Fibroblast of the aortic adventitia (primary cell): ENCODE results near the gene UGDH. TPM values are rescaled to one million over a fixed set of nuclear protein-coding genes. Genes with fewer than 3 reads are reported as not detected.
"Not testable (repeated sequence)": the region's sequence is repeated elsewhere in the genome, so short reads cannot be mapped to it uniquely, and the experiment has no call there.

Experiments
- DNase-seq: peaks from one replicate; pipeline ENCODE4 v3.0.0-alpha.2; 2010; ENCODE audit warnings: low read depth
- H3K4me3 ChIP-seq: 2 replicates; pipeline ENCODE4 v1.5.1; 2011; ENCODE audit warnings: low read depth, mild to moderate bottlenecking, control low read depth, low read length, moderate library complexity
- total RNA-seq: library from RNA; depleted of rRNA; stranded (reverse); fragments of >200 nt; gene quantifications from 2 replicates; pipeline ENCODE4 v1.2.3, GENCODE V29; 2012; ENCODE audit warnings: low replicate concordance
- TF ChIP-seq, protein P1 (sequence below): IDR thresholded peaks from 2 replicates; pipeline ENCODE4 v1.5.1; 2011; ENCODE audit warnings: mild to moderate bottlenecking, low read length, control low read depth, inconsistent platforms; ENCODE audit not compliant: insufficient read depth

Gene UGDH
- total RNA-seq, 1 donor, result 361 TPM

DNA sequence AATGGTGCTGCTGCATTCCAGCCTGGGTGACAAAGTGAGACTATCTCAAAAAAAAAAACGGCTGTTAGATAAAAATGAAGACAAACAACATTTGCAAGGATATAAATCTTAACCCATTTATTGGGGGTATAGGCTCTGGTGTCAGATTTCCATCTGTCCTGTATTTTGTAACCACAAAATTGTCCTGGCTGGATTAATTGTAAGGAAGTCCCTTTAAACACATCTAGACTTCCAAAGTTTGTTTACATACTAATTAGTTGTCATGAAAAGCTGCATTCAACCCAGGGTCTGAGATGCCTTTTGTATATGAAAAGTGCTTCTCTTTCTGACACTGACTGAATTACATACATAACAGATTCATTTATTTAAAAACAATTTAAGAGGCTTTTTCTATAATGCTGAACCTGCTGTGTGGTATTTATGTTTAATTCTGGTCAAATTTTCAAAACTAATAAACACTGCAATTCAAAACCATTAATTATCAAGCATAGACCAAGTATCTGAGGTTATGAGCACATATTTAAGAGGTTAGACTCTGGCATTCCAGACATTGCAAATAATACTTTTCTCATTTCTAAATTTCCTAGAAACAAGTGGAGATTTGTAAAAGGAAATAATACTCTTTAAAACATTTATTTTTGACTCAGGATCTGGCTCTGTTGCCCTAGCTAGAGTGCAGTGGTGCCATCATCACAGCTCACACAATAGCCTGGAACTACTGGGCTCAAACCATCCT lies 17.5 kb upstream of the UGDH start:
- H3K4me3 ChIP-seq, result no peak overlapping the region
- no peak for DNase-seq
- TF ChIP-seq, protein P1, sequence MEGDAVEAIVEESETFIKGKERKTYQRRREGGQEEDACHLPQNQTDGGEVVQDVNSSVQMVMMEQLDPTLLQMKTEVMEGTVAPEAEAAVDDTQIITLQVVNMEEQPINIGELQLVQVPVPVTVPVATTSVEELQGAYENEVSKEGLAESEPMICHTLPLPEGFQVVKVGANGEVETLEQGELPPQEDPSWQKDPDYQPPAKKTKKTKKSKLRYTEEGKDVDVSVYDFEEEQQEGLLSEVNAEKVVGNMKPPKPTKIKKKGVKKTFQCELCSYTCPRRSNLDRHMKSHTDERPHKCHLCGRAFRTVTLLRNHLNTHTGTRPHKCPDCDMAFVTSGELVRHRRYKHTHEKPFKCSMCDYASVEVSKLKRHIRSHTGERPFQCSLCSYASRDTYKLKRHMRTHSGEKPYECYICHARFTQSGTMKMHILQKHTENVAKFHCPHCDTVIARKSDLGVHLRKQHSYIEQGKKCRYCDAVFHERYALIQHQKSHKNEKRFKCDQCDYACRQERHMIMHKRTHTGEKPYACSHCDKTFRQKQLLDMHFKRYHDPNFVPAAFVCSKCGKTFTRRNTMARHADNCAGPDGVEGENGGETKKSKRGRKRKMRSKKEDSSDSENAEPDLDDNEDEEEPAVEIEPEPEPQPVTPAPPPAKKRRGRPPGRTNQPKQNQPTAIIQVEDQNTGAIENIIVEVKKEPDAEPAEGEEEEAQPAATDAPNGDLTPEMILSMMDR, result no peak

DNA sequence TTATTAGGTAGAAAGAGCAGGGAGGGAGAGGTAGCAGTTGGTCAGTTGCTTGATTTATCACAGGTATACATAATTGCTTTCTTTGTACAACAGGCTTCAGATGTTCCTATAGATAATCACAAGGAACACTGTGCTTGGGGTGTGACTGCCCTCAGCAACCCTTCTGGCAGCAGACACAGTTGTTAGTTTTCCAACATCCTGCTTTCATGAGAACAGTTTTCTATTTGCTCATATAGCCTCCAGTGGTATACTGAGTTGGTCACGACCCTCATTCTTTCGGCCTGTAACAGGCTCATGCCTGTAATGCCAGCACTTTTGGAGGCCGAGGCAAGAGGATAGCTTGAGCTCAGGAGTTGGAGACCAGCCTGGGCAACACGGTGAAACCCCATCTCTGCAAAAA lies 16.8 kb upstream of the UGDH start:
- not testable (repeated sequence) for DNase-seq, H3K4me3 ChIP-seq

DNA sequence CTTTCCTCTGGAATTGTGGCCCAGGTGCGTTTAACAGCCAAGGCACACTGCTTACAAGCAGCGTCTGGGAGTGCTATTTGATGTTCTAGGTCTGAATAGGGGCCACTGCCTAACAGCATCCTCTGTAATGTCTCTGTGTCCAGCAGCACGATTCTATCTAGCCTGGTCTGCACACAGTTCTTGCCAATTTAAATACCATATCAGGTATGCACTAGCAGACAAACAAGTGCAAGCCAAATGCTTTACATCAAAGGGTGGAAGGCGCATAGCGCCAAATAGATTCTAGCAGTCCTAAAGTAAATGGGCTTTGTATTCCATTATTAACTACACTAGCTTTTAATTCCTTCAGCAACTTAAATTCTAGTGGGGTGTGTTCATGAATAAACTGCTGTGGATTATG lies 15.8 kb upstream of the UGDH start:
- no peak overlapping the region for H3K4me3 ChIP-seq
- TF ChIP-seq, protein P1, result no peak

DNA sequence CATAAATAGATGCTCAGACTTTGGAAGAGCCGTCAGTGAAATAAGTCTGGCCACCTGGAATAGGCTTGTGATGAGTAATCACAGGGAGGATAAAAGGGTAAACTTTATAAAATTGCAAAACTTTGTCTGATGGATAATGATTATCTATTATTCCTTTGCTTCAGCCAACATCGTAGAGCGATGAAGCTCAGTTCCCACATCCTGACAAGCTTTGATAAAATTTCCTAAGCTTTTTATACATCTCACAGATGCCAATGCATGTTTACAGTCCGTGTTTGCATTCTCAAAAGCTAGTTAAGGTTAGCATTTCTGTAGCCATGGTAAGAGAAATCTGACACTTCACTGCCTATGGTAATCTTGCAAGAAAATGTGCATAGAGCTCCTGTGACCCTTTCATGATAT lies 15.4 kb upstream of the UGDH start:
- TF ChIP-seq, protein P1, result no peak
- DNase-seq, result no peak
- no peak overlapping the region for H3K4me3 ChIP-seq

More for the DNA sequence above, 15.8 kb upstream of the UGDH start:
- no peak for DNase-seq

DNA sequence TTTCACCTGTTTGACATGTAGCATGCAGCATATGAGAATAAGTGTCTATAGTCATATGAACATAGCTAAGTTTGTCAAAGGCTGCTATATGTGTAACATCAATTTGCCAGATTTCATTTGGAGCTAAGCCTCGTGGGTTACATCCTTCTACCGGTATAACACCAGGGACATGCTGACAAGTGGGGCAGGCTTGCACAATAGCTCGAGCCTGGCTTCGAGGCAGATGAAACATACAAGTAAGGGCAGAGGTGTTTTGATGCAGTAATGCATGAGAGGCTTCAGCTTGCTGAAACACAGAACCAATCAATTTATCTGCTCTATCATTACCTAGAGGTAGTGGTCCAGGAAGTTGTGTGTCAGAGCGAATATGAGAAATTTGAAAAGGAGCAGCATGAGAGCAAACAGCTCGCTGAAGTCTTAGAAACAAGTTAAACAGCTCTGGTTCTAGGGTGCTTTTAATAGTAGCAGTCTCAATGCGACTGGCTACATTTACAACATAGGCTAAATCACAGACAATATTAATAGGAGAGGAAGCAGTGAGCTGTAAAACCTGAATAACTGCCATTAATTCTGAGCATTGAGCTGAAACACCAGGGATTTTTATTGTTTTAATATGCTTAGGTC lies 14.9 kb upstream of the UGDH start:
- no peak for DNase-seq
- TF ChIP-seq, protein P1, result no peak
- H3K4me3 ChIP-seq, result no peak overlapping the region

DNA sequence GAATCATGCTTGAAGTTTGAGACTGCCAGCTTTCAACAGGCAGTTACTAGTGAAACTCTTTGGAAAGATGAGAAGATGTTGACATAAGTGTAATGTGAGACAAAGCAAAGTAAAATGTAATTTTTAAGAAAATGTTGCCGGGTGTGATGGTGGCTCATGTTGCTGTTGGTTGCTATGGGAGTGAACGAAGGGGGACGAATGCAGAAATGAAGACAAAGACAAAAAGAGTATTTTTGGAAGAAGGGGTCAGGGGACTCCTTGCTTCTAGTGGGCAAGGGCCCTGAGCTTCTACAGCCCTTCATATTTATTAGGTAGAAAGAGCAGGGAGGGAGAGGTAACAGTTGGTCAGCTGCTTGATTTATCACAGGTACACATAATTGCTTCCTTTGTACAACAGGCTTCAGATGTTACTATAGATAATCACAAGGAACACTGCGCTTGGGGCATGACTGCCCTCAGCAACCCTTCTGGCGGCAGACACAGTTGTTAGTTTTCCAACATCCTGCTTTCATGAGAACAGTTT lies 11.9 kb upstream of the UGDH start:
- TF ChIP-seq, protein P1, result no peak
- no peak overlapping the region for H3K4me3 ChIP-seq
- no peak for DNase-seq

DNA sequence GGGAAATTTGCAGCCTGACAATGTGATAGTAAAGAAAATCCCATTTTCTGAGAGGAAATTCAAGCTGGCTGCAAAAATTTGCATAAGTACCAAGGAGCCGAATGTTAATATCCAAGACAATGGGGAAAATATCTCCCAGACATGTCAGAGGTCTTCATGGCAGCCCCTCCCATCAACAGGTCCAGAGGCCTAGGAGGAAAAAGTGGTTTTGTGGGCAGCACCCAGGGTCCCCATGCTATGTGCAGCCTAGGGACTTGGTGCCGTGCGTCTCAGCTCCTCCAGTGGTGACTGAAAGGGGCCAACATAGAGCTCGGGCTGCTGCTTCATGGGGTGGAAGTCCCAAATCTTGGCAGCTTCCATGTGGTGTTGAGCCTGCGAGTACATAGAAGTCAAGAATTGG lies 6.3 kb upstream of the UGDH start:
- TF ChIP-seq, protein P1, result no peak
- no peak overlapping the region for H3K4me3 ChIP-seq

DNA sequence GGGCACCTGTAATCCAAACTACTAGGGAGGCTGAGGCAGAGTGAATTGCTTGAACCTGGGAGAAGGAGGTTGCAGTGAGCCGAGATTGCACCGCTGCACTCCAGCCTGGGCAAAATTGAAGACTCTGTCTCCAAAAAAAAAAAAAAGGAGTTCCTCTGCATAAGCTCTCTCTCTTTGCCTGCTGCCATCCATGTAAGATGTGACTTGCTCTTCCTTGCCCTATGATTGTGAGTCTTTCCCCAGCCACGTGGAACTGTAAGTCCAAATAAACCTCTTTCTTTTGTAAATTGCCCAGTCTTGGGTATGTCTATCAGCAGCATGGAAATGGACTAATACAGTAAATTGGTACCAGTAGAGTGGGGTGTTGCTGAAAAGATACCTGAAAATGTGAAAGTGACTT lies 5.0 kb upstream of the UGDH start:
- not testable (repeated sequence) for DNase-seq, H3K4me3 ChIP-seq

More for the DNA sequence above, 6.3 kb upstream of the UGDH start:
- no peak for DNase-seq
